GM11168 (cell line): ENCODE results near the gene KLHL36.

Experiments
- in situ Hi-C: fragments of 300-500 bp; cut with MboI; formaldehyde crosslinking; loops from one replicate; pipeline ENCODE4 v1.12.0; 2022; ENCODE audit warnings: low sequenced_read_pairs; ENCODE audit not compliant: unreplicated experiment

KLHL36 gene

GRCh38 chr16:84663433-84664101, 15.3 kb downstream of the KLHL36 start:
- in situ Hi-C loops, result no loop called here

GRCh38 chr16:84665359-84665758, 17.0 kb downstream of the KLHL36 start:
- in situ Hi-C loops, result no loop called here

GRCh38 chr16:84665843-84666242, 17.5 kb downstream of the KLHL36 start:
- in situ Hi-C loops, result no loop called here

- in situ Hi-C loops, result no loop called here
Measured at GRCh38 chr16:84667600-84668309, 19.4 kb downstream of the KLHL36 start.

GRCh38 chr16:84670063-84670462, 21.8 kb downstream of the KLHL36 start:
- in situ Hi-C loops, result no loop called here

GRCh38 chr16:84672276-84673202, 24.2 kb downstream of the KLHL36 start:
- in situ Hi-C loops, result no loop called here

- in situ Hi-C loops, result no loop called here
Measured at GRCh38 chr16:84673203-84673535, 24.9 kb downstream of the KLHL36 start.

- in situ Hi-C loops, result no loop called here
Measured at GRCh38 chr16:84673561-84673960, 25.2 kb downstream of the KLHL36 start.

- in situ Hi-C loops, result no loop called here
Measured at GRCh38 chr16:84675423-84675822, 27.1 kb downstream of the KLHL36 start.

- in situ Hi-C loops, result no loop called here
Measured at GRCh38 chr16:84675884-84676283, 27.6 kb downstream of the KLHL36 start.

- in situ Hi-C loops, result no loop called here
Measured at GRCh38 chr16:84677017-84677803, 28.9 kb downstream of the KLHL36 start.

- in situ Hi-C loops, result no loop called here
Measured at GRCh38 chr16:84677849-84678248, 29.5 kb downstream of the KLHL36 start.

GRCh38 chr16:84678541-84678940, 30.2 kb downstream of the KLHL36 start:
- in situ Hi-C loops, result no loop called here

- in situ Hi-C loops, result no loop called here
Measured at GRCh38 chr16:84680165-84680842, 32.0 kb downstream of the KLHL36 start.

GRCh38 chr16:84680843-84681629, 32.7 kb downstream of the KLHL36 start:
- in situ Hi-C loops, result no loop called here

GRCh38 chr16:84683691-84684591, 35.6 kb downstream of the KLHL36 start:
- in situ Hi-C loops, result no loop called here

- in situ Hi-C loops, result no loop called here
Measured at GRCh38 chr16:84684592-84684965, 36.3 kb downstream of the KLHL36 start.

GRCh38 chr16:84685210-84685609, 36.9 kb downstream of the KLHL36 start:
- in situ Hi-C loops, result no loop called here
